NCI-H82 (cell line): ENCODE results near the gene PTPRZ1.

Source experiments
- DNase-seq: peaks from one replicate; lab custom pipeline; 2025; lab: John Stamatoyannopoulos, UW

The PTPRZ1 gene

DNA sequence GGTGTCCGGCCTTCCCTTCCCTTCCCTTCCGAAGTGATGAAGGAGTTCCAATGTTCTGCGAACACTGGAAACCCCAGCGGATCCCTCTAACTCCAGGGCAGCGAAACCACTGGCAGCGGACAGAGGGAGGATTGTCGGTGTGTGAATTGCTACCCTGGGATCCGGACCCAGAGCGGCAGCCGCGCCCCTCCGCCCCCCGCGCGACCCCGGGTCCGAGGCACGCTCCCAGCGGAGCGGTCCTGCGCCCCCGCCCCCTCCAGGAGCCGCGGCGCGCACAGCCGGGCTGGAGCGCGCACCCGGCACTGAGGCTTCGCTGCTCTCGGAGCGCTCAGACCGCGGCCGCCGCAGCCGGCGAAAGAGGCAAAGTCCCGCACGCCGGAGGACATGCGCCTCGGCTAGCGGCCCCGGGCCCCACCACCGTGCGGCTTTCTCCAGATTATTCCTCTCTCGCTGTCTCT, at the start of gene PTPRZ1:
TSS of gene PTPRZ1 (plus strand) at position 331 of the 458 bp plus-strand sequence. CDS start 339 bp downstream, outside the sequence.
- peak; percentile 62 for DNase-seq

DNA sequence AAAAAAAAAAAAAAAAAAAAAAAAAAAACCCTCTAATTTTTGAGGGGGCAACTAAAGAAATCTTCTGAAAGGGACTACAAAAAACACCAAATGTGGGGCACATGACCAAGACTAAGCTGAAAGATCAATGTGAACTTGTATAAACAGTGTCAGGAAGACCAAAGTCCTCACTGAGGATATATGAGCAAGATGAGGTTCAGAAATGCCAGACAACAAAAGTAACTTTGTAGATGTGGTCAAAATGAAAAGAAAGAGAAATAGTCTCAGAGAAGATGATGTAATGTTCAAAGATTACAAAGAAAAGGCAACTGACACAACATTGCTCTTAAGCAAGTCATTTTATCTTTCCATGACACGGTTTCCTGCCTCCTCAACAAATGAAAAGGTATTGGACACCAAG, 48.7 kb upstream of the PTPRZ1 start:
- no peak for DNase-seq

DNA sequence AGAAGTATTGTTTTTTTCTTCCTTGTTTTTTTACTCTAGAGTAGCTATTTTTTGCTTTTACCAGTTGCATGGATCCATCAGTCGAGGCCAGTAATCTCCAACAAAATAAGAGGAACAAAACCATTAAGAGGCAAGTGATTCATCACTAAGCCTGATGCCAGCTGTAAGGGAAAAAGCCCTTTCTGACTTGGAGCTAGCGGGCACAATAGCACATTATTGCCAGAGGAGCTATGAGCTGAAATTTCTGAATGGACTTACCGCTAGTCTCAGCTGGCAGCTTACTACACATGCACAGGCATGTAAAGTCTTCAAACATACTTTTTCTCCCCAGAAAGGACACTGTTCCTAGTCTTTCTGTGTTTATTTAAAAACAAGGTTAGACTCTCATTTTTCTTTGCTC, 41.6 kb upstream of the PTPRZ1 start:
- DNase-seq = no peak

DNA sequence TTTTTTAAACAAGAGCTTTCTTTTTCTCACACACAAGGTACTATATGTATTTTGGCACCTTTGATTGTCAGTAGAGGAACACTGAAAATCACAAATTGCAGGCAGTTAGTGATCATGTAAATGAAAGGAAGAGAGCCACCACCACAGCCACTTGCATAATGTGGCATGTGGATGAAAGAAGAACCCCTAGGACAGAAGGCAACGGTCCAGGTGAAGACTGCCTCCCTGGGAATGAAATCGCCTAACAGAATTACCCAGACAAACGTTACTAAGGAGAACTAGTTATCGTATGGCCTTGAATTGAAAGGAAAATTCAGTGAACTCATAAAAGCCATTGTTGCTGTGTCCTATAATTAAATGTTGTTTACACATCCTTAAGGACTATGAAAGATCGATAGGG, 41.2 kb upstream of the PTPRZ1 start:
- no peak for DNase-seq

DNA sequence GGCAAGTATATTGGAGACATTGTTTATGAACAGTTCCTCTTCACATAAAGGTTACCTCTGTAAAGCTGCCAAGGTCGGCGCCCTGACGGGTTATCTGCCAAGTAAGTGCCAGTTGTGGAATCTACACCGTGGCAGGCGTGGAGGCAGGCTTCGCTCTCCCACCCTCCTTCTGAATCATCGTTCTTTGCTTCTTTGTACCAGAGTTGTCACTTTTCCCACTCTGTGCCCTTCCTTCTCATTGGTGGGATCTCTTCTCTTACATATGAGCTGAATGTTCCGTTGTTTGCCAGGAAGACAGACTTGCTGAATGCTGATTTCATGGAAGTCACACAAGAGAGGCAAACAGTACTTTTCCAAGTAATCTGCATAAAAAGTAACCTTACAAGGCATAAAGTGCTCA, 40.6 kb upstream of the PTPRZ1 start:
- no peak for DNase-seq

DNA sequence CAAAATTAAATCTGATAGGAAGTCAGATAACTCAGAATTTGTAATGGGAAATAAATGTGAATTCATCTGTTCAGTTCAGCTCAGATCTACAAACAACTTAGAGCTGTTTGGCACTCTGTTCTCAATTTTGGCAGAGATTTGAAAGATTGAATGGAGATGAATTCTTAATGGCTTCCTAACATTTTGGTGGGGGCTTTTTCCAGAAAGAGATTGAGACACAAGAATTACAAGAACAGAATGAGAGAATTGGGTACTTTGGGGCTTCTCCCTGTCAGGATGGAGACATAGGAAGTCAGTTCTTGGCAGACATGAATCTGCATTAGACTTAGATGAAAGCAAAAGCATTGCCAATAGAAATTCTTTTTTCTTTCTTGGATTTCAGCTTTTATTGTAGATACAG, 39.0 kb upstream of the PTPRZ1 start:
- no peak for DNase-seq

DNA sequence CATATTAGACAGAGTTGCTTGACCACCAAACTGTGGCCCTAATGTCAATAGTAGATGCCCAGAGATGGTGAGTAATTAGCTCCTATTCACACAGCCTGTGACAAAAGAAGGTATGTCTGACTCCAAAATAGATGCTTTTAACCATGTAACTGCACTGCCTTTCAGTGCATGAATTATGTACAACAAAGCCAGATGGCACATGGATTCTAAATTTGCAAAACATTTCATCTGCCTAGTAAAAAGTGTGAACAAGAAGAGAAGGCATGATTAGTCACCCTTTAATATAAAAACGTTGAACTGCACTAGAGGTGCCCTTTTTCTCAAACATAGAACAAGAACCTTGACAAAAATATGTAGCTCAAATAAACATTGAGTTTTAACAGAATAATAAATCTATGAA, 35.5 kb upstream of the PTPRZ1 start:
- no peak for DNase-seq

DNA sequence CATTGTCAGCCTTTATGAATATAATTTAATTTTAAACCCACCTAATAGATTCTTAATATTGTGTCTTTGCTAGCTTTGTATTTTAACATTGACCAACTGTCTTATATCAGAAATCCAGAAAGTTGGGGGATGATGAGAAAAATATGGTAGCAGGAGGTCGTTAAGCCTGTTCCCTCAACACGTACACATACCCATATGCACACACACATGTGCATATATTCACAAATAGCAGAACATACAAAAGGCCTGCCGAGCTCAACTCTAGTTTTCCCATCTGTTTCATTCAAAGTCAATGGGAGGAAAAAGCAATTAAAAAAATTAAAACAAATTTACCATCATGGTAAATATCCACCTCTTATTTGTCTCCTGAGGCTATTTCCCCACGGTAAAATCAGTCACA, 25.9 kb upstream of the PTPRZ1 start:
- DNase-seq = no peak

DNA sequence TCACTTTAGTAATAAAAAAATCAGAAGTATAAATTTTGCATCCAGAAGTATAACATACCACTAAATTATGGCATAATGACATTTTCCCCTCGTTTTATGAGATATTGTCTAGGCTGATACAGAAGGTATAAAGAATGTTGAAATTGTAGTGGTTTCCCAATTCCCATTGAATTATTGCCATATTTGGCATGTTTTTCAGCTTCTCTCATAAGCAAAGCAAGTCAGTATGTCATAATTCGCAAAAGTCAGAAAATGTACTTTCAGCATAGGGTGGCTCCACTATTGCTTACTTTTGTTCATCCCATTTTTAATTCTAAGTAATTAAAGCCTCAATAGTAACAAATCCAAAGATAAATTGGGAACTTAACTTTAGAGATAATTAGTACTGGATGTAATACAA, 19.7 kb upstream of the PTPRZ1 start:
- DNase-seq = no peak

DNA sequence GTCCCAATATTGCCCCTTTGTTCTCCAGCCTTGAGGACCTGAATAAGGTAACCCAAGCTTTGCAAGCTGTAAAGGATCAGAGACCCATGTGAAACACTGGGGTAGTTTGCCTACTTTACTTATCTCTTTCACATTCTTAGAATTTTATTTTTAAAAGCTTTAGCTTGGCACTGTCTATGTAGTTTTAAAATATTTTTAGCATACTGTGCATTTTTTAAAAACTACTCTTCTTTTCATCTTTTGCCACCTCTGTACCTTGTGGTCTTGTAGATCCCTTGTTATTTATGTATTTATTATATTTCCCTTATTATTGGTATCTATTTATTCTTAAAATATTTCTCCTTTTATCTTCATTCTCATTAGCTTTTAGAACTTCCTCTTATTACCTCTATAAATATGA, 12.0 kb upstream of the PTPRZ1 start:
- no peak for DNase-seq

DNA sequence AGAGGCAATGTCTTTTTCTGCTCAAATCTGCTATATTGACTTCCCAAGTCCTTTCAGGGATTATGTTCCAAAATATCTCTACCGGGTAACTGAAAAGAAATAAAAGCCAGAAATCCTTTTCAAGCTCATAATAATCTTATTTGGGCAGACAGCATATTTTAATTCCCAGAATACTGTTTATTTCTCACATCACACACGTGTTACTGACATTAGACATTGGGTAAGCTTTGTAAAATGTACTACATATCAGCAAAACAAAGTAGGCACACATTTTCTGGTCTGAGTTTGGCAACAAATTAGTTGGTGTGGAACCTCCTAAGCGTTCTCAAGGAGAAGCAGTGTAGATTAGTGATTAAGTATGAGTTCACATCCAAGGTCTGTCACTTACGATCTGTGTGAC, 10.4 kb upstream of the PTPRZ1 start:
- DNase-seq = no peak

DNA sequence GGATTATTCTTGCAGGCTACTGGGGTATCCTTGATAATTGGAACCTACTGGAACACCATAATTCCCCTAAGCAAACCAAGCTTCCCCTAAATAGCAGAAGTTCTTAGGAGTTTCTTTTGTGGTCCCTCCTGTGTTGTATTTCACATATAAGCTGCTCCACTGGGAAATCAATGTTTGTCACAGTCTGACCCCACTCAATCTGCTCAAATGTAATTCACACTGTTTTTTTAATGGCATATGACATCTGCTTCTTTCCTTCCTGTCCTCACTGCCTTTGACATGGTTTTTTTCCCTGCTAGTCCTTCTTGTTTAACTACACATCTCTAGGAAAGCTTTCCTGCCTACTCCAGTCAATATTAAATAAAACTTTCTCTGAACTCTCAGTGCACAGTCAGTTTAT, 1.8 kb upstream of the PTPRZ1 start:
- peak; percentile 8 for DNase-seq

DNA sequence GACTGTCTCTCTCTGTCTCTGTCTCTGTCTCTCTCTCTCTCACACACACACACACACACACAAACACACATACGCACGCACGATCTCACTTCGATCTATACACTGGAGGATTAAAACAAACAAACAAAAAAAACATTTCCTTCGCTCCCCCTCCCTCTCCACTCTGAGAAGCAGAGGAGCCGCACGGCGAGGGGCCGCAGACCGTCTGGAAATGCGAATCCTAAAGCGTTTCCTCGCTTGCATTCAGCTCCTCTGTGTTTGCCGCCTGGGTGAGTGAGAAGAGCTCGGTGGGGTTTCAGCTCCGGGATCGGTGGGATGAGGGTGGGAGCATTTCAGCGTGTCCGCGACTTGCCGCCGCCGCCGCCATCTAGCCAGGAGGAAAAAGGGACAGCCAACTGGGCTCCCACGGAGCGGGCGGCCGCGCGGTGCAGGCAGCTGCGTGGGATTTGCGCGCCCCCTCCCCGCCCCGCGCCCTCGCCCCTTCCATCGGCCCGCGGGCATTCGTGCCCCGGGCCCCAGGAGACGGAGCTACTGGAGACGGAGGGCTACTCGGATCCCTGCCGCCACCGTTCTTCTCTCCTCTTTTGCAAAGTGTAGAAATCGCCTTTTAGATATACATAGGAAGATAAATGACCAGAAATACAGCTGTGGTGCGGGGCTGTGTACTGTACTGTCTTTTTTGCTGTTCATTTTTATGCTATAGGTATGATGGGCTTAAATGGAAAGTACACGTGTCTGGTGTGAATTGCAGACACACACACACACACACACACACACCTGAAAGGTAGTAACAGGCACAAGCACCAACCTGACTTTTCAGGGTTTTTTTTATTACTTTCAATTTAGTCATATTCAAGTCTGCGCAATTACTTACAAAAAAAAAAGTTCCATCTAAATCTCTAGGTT, 581 bp downstream of the PTPRZ1 start:
- DNase-seq = peak; percentile 60

DNA sequence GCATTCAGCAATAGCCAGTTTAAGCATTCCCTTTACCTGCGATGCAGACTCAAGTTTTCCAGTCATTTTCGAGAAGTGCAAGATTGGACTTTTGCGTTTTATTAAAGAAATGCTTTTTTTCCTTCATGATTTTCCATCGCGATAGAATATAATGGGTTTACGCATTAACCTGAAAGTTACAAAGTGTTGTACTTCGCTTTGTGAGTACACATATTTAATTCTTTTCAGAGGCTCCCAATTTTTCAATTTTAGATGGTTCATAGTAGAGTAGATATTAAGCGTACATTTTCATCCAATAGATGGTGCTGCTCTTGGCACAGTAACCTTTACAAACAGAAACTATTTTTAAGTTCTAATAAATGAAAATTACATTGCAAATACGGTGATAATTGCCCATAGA, 1.3 kb downstream of the PTPRZ1 start:
- no peak for DNase-seq

DNA sequence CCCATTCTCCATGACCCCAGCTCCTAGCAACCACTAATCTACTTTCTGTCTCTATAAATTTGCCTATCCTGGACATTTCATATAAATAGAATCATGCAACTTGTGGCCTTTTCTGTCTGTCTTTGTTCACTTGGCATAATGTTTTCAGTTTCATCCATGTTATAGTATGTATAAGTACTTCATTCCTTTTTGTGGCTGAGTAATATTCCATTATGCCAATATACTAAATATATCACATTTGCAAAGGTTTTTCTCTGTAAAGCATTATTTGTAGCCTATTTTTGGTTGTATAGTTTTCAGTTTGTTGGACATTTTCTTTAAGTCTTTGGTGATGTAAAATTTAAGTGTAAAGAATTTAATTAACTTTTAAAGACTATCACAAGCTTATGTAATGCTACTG, 2.2 kb downstream of the PTPRZ1 start:
- DNase-seq = no peak

DNA sequence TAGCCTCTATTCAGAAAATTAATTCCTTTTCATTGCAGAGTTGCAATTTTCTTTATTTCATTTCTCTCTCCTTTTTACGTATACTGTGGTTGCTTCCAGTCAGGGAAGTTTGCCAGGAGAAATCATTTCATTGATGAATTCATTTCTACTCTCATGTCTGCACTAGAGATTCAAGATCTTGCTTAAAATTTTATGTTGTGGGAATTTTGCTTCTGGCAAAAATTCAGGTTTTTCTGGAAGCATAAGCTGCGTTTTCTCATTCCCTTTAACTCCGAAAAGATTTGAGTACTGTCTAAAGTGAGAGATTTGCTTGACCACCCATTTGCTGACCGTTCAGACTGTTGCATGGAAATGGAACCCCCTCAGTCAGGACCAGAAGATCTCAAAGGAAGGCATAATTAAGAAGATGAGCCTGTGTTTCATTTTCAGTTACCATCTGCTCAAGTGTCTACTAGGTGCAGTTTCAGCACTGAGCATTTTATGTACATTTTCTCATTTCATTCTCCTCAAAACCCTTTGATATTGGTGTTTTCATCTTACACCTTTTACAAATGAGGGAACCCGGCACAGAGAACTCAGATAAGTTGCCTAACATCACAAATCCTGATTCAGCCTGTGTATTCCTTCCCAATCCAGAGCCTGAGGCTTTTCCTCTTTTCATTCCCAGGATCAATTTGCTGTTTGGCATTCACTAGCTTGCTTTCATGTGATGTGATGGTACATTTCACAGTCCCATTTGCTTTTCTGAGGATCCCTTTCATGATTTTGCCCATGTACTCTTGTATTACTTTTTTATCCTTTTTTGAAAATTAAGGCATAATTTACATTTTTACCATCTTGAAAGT, 3.9 kb downstream of the PTPRZ1 start:
- DNase-seq = no peak

DNA sequence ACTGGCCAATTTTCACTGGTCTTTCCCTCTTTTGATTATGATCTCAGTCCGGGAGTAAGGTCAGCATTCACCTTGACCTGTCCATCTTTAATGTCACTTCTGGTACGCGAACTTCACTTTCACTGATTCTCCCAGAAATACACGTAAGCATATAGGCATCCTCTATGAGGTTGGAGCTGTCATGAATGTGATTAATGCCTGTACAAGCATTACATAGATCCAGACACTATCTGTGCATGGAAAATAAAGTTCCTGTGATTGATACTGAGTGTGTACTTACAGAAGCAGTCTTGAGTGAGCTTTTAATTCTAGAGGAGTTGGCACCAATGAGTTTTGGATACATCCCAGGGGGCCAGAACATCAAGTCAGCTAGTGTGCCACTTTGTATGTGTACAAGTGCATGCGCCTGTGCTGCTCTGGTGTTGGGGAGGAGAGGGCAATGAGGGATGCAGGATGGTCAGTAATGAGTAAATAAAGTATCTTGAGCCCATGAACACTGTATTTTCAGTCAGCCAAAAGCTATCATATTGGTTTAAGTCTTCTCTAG, 6.0 kb downstream of the PTPRZ1 start:
- no peak for DNase-seq

DNA sequence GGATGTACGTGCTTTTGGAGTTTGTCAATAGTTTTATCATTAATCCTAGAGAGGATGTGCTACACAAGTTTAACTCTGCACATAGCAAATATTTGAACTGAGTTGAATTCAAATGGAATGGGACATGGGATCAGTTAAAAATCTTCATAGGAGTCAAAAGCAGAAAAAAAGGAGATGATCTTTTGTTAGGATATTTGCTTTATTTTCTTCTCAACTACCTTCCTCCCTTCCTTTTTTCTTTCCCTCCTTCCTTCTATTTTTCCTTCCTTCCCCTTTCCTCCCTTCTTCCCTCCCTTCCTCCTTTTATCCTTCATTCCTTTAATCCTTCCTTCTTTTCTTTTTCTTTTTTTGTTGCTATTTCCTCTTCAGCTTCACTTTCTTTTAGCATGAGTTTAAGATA, 6.6 kb downstream of the PTPRZ1 start:
- DNase-seq = no peak

DNA sequence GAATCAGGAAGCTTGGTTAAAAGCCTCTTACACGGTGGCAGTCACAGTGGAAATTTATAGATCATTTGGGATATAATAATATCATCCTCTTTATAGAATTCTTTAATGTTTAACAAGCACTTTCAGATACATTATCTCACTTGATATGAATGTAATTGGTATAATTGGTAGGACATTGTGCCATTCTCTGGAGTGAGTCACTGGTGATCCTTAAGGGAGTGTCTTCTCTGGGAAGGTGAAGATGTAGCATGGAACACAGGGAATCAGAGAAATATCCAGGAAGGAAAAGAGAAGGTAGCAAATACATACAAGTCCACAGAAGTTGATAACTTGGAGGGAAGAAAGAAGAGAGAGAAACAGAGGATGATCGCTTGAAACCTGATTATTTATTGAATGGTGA, 9.8 kb downstream of the PTPRZ1 start:
- no peak for DNase-seq

DNA sequence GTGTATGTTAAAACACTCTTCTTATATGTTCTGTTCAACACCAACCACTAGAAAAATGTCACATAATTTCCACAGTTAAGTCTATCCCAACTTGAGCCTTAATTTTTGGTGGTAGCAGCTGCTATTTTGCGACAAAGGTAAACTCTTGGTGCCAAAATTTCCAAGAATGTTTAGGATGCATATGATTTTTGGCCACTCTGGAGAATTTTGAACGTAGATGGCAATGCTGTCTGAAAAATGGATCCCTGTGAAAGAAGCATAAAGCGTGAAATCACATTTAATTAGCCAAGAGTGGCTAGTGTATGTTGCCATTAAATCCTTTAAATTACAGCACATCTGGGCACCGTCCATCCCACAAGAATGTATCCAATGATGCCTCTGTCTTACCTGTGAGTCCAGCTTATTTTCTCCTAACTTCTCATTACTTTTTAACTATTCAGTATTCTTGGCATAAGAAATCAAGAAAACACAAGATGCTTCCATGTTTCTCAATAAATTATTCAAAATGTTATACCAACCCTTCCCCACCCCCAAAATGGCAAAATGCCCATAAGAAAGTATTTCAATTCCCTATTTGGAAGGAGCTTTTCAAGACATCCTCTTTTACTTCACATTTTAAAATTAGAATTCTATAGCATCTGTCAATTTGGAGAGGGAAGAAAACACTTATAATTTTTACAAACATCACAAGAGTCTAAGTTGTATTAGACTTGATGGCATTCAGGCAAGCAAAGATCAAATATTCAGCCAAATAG, 12.4 kb downstream of the PTPRZ1 start:
- DNase-seq = no peak

DNA sequence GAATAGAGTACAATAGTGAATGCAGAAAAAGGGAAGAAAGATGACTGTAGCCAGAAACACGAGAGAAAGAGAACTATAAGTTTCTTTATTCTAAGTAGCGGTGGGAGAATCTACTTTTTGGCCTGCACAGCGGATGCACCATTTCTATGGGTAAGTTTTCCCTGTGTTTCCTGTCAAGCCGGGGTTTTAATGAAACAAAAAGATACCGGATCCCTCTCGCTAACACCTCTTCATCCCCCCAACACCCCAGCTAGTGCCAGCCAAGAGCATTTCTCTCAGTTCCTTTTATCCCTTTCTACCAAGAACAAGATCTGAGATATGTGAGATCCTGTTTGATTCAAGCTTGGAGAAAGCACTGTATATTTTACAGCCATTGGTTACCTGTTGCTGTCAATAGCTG, 14.7 kb downstream of the PTPRZ1 start:
- no peak for DNase-seq

DNA sequence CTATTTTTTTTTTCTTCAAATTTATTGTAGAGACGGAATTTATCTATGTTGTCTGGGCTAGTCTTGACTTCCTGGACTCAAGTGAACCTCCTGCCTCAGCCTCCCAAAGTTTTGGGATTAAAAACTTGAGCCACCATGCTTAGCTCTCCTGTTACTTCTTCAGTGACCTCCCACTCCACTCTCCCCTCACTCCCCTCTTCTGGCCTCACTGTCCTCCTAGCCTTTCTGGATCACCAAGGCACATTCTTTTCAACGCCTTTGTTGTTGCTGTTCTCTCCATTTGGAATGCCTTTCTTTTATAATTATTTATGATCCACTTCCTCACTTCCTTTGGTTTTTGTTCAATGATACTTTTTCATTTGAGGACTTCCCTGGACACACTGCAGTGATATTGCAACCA, 17.9 kb downstream of the PTPRZ1 start:
- DNase-seq = no peak
